SK-N-SH (cell line): ENCODE data around the gene TMEM127. TPM values are rescaled to one million over a fixed set of nuclear protein-coding genes. Genes with fewer than 3 reads are reported as not detected.

Experiments
- CTCF ChIA-PET: fragments of 300-600, 350-600 bp; formaldehyde crosslinking; extraction: SDS; loops from one replicate; lab custom pipeline; 2021; lab: Yijun Ruan, JAX
- POLR2A ChIA-PET: fragments of 350-600 bp; sonication (Branson Sonifier 250); formaldehyde crosslinking; extraction: SDS; loops from one replicate; lab custom pipeline; 2020; ENCODE audit warnings: antibody characterized with exemption, inconsistent platforms; lab: Yijun Ruan, JAX
- DNase-seq: peaks from one replicate; pipeline ENCODE4 v3.0.0; 2012
- H2AFZ ChIP-seq: fragments of 200-600 bp; sonication (generic); 2 replicates; pipeline ENCODE4 v1.8.1; 2016; ENCODE audit warnings: antibody characterized with exemption, mild to moderate bottlenecking, low read depth
- H3F3A ChIP-seq: fragments of 200-600 bp; sonication (generic); replicated peaks from 2 replicates; pipeline ENCODE3; 2016; ENCODE audit warnings: antibody characterized with exemption, mild to moderate bottlenecking; ENCODE audit not compliant: insufficient read depth
- H3K27ac ChIP-seq, 2 experiments: fragments of 200-500 bp in 1 of 2; fragments of 200-600 bp in 1 of 2; sonication (Bioruptor generic) in 1 of 2; sonication (generic), shearing (Covaris generic) in 1 of 2; 2 replicates each; pipeline versions ENCODE4 v1.5.1 to v1.6.1; 2014 to 2016; ENCODE audit warnings: low read depth in 2 of 2, inconsistent platforms in 1 of 2, low read length in 1 of 2, mild to moderate bottlenecking in 1 of 2, mixed read lengths in 1 of 2
- H3K27me3 ChIP-seq: fragments of 200-600 bp; sonication (generic), shearing (Covaris generic); 2 replicates; pipeline ENCODE4 v1.6.1; 2016; ENCODE audit warnings: mixed run types; ENCODE audit not compliant: insufficient read depth
- H3K36me3 ChIP-seq, 2 experiments: fragments of 200-500 bp in 1 of 2; fragments of 200-600 bp in 1 of 2; sonication (Bioruptor generic) in 1 of 2; sonication (generic) in 1 of 2; replicated peaks in 1 of 2; 2 replicates each; pipeline versions ENCODE3 to v1.5.1; 2014 to 2016; ENCODE audit warnings: low read length in 1 of 2, mild to moderate bottlenecking in 1 of 2; ENCODE audit not compliant: insufficient read depth in 2 of 2, control insufficient read depth in 1 of 2
- H3K4me1 ChIP-seq, 2 experiments: fragments of 200-500 bp in 1 of 2; fragments of 200-600 bp in 1 of 2; sonication (Bioruptor generic) in 1 of 2; sonication (generic), shearing (Covaris generic) in 1 of 2; 2 replicates each; pipeline versions ENCODE4 v1.5.1 to v1.6.1; 2014 to 2016; ENCODE audit warnings: low read depth in 1 of 2, low read length in 1 of 2, mixed run types in 1 of 2; ENCODE audit not compliant: insufficient read depth in 2 of 2, control insufficient read depth in 1 of 2
- H3K4me2 ChIP-seq: fragments of 200-600 bp; sonication (generic), shearing (Covaris generic); 2 replicates; pipeline ENCODE4 v1.6.1; 2017; ENCODE audit warnings: mixed run types
- H3K4me3 ChIP-seq, 2 experiments: fragments of 200-500 bp in 1 of 2; fragments of 200-600 bp in 1 of 2; sonication (Bioruptor generic) in 1 of 2; sonication (generic), shearing (Covaris generic) in 1 of 2; 2 replicates each; pipeline versions ENCODE4 v1.5.1 to v1.8.1; 2014 to 2016; ENCODE audit warnings: low read depth in 2 of 2, inconsistent platforms in 1 of 2, low read length in 1 of 2, mild to moderate bottlenecking in 1 of 2, mixed read lengths in 1 of 2, moderate library complexity in 1 of 2
- H3K79me2 ChIP-seq: fragments of 200-600 bp; sonication (generic); 2 replicates; pipeline ENCODE4 v1.8.1; 2017; ENCODE audit warnings: mild to moderate bottlenecking; ENCODE audit not compliant: insufficient read depth
- H3K9ac ChIP-seq: fragments of 200-600 bp; sonication (generic); 2 replicates; pipeline ENCODE4 v1.6.1; 2017; ENCODE audit warnings: mixed run types
- H3K9me2 ChIP-seq: fragments of 200-600 bp; sonication (generic); 2 replicates; pipeline ENCODE4 v1.6.1; 2017; ENCODE audit warnings: mixed run types
- H3K9me3 ChIP-seq: fragments of 200-600 bp; sonication (generic); 2 replicates; pipeline ENCODE4 v1.6.1; 2017; ENCODE audit warnings: mixed run types, mild to moderate bottlenecking, moderate library complexity
- H4K20me1 ChIP-seq: fragments of 200-600 bp; sonication (generic); 2 replicates; pipeline ENCODE4 v1.6.1; 2017; ENCODE audit warnings: mild to moderate bottlenecking, mixed run types; ENCODE audit not compliant: insufficient read depth
- CHD2 ChIP-seq: fragments of 150-350 bp; IDR thresholded peaks from 2 replicates; pipeline ENCODE4 v1.6.1; 2018; ENCODE audit warnings: low read length; ENCODE audit not compliant: partially characterized antibody
- ELF1 ChIP-seq: IDR thresholded peaks from 2 replicates; pipeline ENCODE4 v1.4.0; 2012
- EP300 ChIP-seq, 2 experiments: IDR thresholded peaks; 2 replicates each; pipeline versions ENCODE4 v1.4.0 to v1.6.1; 2012; ENCODE audit warnings: borderline replicate concordance in 1 of 2, low read depth in 1 of 2, low read length in 1 of 2
- EZH2phosphoT487 ChIP-seq: fragments of 200-600 bp; sonication (generic); IDR thresholded peaks from 2 replicates; pipeline ENCODE4 v1.6.1; 2017; ENCODE audit warnings: low read depth, mixed run types, mild to moderate bottlenecking, antibody characterized with exemption, moderate library complexity, borderline replicate concordance
- GABPA ChIP-seq: IDR thresholded peaks from 2 replicates; pipeline ENCODE4 v1.4.0; 2012; ENCODE audit warnings: low read depth, mild to moderate bottlenecking
- MEF2A ChIP-seq: IDR thresholded peaks from 2 replicates; pipeline ENCODE4 v1.4.0; 2012; ENCODE audit warnings: low read depth, borderline replicate concordance
- MXI1 ChIP-seq: IDR thresholded peaks from 2 replicates; pipeline ENCODE4 v1.6.1; 2012; ENCODE audit warnings: mild to moderate bottlenecking, low read depth, low read length, improper control_type of control experiment
- POLR2AphosphoS5 ChIP-seq: IDR thresholded peaks from 2 replicates; pipeline ENCODE4 v1.6.1; 2012; ENCODE audit warnings: low read depth, low read length
- RAD21 ChIP-seq: IDR thresholded peaks from 2 replicates; pipeline ENCODE4 v1.6.1; 2012; ENCODE audit warnings: mild to moderate bottlenecking, low read length
- RXRA ChIP-seq: IDR thresholded peaks from 2 replicates; pipeline ENCODE4 v1.4.0; 2012; ENCODE audit warnings: low read depth, mild to moderate bottlenecking, borderline replicate concordance
- SIN3A ChIP-seq: IDR thresholded peaks from 2 replicates; pipeline ENCODE4 v1.6.1; 2012; ENCODE audit warnings: low read depth, mild to moderate bottlenecking, low read length, moderate library complexity, borderline replicate concordance
- TCF12 ChIP-seq: IDR thresholded peaks from 2 replicates; pipeline ENCODE4 v1.4.0; 2012
- TEAD4 ChIP-seq: IDR thresholded peaks from 2 replicates; pipeline ENCODE4 v1.4.0; 2012; ENCODE audit warnings: mild to moderate bottlenecking, borderline replicate concordance; ENCODE audit not compliant: insufficient read depth
- WGBS: methylation state at CpG from one replicate; pipeline ENCODE4 v1.1.6; 2017; ENCODE audit warnings: low lambda C conversion rate; 5-methylcytosine and 5-hydroxymethylcytosine counted together
- polyA plus RNA-seq, 3 experiments: library from polyadenylated mRNA; depleted of rRNA; stranded (reverse); fragments of >200 nt; gene quantifications; 2 replicates each; pipeline ENCODE4 v1.2.3, GENCODE V29; 2012
- TF ChIP-seq, protein P1 (sequence below): IDR thresholded peaks from 2 replicates; pipeline ENCODE4; 2012
- TF ChIP-seq, protein P2 (sequence below): fragments of 200-600 bp; sonication (generic); IDR thresholded peaks from 2 replicates; pipeline ENCODE4 v1.6.1; 2017; ENCODE audit warnings: antibody characterized with exemption, mild to moderate bottlenecking, moderate library complexity
- TF ChIP-seq, protein P3 (sequence below): IDR thresholded peaks from 2 replicates; pipeline ENCODE4 v1.4.0; 2012; ENCODE audit warnings: low read depth, borderline replicate concordance
- TF ChIP-seq, protein P4 (sequence below): fragments of 150-350 bp; IDR thresholded peaks from 2 replicates; pipeline ENCODE4 v1.6.1; 2017; ENCODE audit warnings: antibody characterized with exemption, low read length, low read depth, borderline replicate concordance
- TF ChIP-seq, protein P5 (sequence below): fragments of 150-350 bp; IDR thresholded peaks from 2 replicates; pipeline ENCODE4 v1.6.1; 2016; ENCODE audit warnings: mild to moderate bottlenecking, low read depth, low read length

Gene TMEM127
- polyA plus RNA-seq, 1 of the 3 experiments (the other 2 are of a cell fraction) = 40.9 TPM

DNA sequence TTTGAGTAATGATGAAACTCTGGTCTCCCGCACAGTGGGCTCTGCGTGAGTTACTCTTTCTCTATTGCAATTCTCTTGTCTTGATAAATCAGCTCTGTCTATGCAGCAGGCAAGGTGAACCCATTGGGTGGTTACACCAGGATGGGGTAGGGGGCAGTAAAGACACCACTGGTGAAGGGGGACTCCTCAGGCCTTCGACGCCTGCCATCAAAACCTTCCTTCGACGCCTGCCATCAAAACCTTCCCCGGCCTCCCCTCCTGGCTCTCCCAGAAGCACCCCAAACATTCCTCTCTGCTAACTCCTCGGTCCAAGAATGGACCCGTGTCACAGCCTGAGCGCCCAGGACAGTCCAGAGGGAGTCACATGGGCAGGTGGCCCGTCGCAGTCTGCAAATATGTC, 52.4 kb downstream of the TMEM127 start (continued):
- TF ChIP-seq RXRA (no peak), CHD2 (no peak), SIN3A (no peak)

DNA sequence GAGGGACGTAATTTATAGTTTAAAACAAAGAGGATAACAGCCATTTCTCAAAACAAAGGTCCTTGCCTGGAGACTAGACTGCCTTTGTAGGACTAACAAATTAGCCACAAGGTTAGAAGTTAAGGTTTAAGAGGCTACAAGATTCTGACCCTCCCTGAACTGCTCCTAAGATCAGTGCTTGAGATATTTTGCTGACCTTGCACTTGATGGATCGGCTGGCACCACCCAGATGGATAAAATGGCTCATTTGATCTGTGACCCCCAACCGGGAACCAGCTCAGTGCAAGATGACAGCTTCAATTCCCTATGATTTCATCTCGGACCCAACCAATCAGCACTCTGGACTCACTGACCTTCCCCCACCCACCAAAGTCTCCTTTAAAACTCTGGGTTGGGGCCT, 53.5 kb downstream of the TMEM127 start:
- CTCF ChIA-PET = no interaction called here
- WGBS = 91% methylated on average over 3 of the region's 4 CpGs

More for the DNA sequence above, 53.5 kb downstream of the TMEM127 start:
- Histone ChIP-seq H3K9me2 (no peaks in the 10 kb centered on the region), H3K9ac (no peak overlapping the region), H3K27me3 (no peaks in the 10 kb centered on the region), H3K27ac (no peak overlapping the region), H2AFZ (no peak overlapping the region), H3K9me3 (no peaks in the 10 kb centered on the region), H3K4me3 (no peak overlapping the region), H3K4me1 (peaks cover 6 to 12% of the 10 kb centered on the region in 2 experiments; a peak in 2 of 4 replicates), H3K4me2 (no peak overlapping the region), H3K79me2 (peaks cover 31% of the 10 kb centered on the region), H4K20me1 (peaks cover 7% of the 10 kb centered on the region), H3F3A (no peaks in the 10 kb centered on the region), H3K36me3 (no peaks in the 10 kb centered on the region)
- TF ChIP-seq EP300 (IDR thresholded peaks at IDR 0.05; ENCODE audit: borderline replicate concordance in 1 of 2, low read depth in 1 of 2, low read length in 1 of 2) = no peak
- no peak for TF ChIP-seq EZH2phosphoT487
- TF ChIP-seq, protein P1, sequence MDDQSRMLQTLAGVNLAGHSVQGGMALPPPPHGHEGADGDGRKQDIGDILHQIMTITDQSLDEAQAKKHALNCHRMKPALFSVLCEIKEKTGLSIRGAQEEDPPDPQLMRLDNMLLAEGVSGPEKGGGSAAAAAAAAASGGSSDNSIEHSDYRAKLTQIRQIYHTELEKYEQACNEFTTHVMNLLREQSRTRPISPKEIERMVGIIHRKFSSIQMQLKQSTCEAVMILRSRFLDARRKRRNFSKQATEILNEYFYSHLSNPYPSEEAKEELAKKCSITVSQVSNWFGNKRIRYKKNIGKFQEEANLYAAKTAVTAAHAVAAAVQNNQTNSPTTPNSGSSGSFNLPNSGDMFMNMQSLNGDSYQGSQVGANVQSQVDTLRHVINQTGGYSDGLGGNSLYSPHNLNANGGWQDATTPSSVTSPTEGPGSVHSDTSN = no peak
- TF ChIP-seq RAD21 = no peak
- no peak for TF ChIP-seq ELF1
- TF ChIP-seq, protein P2, sequence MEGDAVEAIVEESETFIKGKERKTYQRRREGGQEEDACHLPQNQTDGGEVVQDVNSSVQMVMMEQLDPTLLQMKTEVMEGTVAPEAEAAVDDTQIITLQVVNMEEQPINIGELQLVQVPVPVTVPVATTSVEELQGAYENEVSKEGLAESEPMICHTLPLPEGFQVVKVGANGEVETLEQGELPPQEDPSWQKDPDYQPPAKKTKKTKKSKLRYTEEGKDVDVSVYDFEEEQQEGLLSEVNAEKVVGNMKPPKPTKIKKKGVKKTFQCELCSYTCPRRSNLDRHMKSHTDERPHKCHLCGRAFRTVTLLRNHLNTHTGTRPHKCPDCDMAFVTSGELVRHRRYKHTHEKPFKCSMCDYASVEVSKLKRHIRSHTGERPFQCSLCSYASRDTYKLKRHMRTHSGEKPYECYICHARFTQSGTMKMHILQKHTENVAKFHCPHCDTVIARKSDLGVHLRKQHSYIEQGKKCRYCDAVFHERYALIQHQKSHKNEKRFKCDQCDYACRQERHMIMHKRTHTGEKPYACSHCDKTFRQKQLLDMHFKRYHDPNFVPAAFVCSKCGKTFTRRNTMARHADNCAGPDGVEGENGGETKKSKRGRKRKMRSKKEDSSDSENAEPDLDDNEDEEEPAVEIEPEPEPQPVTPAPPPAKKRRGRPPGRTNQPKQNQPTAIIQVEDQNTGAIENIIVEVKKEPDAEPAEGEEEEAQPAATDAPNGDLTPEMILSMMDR = no peak
- no peak for TF ChIP-seq MEF2A
- TF ChIP-seq MXI1 = no peak
- TF ChIP-seq SIN3A = no peak
- TF ChIP-seq, protein P3, sequence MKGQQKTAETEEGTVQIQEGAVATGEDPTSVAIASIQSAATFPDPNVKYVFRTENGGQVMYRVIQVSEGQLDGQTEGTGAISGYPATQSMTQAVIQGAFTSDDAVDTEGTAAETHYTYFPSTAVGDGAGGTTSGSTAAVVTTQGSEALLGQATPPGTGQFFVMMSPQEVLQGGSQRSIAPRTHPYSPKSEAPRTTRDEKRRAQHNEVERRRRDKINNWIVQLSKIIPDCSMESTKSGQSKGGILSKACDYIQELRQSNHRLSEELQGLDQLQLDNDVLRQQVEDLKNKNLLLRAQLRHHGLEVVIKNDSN = no peak
- no peak for TF ChIP-seq GABPA
- TF ChIP-seq, protein P4, sequence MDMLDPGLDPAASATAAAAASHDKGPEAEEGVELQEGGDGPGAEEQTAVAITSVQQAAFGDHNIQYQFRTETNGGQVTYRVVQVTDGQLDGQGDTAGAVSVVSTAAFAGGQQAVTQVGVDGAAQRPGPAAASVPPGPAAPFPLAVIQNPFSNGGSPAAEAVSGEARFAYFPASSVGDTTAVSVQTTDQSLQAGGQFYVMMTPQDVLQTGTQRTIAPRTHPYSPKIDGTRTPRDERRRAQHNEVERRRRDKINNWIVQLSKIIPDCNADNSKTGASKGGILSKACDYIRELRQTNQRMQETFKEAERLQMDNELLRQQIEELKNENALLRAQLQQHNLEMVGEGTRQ = no peak
- TF ChIP-seq, protein P5, sequence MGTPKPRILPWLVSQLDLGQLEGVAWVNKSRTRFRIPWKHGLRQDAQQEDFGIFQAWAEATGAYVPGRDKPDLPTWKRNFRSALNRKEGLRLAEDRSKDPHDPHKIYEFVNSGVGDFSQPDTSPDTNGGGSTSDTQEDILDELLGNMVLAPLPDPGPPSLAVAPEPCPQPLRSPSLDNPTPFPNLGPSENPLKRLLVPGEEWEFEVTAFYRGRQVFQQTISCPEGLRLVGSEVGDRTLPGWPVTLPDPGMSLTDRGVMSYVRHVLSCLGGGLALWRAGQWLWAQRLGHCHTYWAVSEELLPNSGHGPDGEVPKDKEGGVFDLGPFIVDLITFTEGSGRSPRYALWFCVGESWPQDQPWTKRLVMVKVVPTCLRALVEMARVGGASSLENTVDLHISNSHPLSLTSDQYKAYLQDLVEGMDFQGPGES = no peak
- no peak for TF ChIP-seq TCF12
- no peak for TF ChIP-seq POLR2AphosphoS5
- no peak for TF ChIP-seq TEAD4
- POLR2A ChIA-PET = no interaction called here
- no peak for DNase-seq
